Measurements from ENCODE around the gene BIVM.

GRCh38 chr13:102779436-102780159, 19.3 kb upstream of the BIVM start:
- TF ChIP-seq CTCF (conservative IDR thresholded peaks at IDR 0.05; ENCODE audit: low read depth, low read length): no peak
- no peak for TF ChIP-seq USF2 (IDR thresholded peaks at IDR 0.05; ENCODE audit: low read depth, low read length)
- no peak for TF ChIP-seq CHD1 (IDR thresholded peaks at IDR 0.05; ENCODE audit: low read depth, low read length)
- TF ChIP-seq MXI1 (IDR thresholded peaks at IDR 0.05; ENCODE audit: borderline replicate concordance, low read depth, low read length): no peak
